DMS79 (cell line): ENCODE data around the gene LSM14B.
"Not testable (repeated sequence)": the region's sequence is repeated elsewhere in the genome, so short reads cannot be mapped to it uniquely, and the experiment has no call there.

Experiments
- DNase-seq: peaks from one replicate; lab custom pipeline; 2025; lab: John Stamatoyannopoulos, UW

Gene LSM14B

DNA sequence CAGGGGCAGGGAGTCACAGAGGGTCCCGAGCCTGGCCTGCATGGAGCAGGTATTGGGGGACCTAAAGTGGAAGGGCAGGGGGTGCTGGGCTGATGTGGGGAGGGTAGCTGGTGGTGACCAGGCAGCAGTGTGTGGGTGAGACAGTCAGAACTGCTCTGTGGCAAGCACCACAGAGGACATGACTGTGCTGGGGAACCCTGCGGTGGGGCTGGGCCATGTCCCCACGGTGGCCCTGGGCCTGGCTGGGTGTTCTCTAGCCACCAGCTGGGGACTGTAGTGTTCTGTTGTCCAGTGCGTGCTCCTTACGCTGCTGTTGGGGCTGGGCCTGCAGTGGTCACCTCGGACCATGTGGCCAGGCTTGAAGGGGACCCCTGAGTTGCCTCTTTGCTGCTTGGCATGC, 24.9 kb downstream of the LSM14B start:
- DNase-seq: no peak

DNA sequence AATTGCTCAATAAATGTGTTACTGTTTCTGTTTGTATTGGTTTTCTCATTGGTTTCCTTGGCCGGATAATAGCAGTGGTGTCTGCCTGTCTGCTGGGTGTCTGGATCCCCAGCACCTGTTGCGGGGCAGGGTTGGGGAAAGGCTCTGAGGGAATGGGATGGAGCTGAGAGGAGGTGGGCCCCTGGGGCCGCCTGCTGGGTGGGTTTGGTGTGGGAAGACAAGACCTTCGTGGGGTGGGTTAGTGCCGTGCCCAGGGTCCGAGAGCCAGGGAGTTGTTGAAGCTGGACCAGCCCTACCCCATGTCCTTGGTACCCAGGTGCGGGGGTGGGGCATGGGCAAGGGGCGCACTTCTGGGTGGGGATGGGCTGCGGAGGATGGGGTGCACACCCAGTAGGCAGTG, 25.3 kb downstream of the LSM14B start:
- DNase-seq: no peak

DNA sequence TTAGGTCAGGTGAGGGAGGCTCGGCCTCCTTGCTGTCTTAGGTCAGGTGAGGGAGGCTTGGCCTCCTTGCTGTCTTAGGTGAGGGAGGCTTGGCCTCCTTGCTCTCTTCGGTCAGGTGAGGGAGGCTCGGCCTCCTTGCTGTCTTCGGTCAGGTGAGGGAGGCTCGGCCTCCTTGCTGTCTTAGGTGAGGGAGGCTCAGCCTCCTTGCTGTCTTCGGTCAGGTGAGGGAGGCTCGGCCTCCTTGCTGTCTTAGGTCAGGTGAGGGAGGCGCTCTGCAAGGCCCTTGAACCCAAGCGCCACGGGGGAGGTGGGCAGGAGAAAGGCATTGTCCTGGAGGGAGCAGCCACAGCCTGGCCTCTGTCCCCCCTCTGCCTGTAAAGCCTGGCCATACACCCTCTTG, 26.1 kb downstream of the LSM14B start:
- DNase-seq: not testable (repeated sequence)

DNA sequence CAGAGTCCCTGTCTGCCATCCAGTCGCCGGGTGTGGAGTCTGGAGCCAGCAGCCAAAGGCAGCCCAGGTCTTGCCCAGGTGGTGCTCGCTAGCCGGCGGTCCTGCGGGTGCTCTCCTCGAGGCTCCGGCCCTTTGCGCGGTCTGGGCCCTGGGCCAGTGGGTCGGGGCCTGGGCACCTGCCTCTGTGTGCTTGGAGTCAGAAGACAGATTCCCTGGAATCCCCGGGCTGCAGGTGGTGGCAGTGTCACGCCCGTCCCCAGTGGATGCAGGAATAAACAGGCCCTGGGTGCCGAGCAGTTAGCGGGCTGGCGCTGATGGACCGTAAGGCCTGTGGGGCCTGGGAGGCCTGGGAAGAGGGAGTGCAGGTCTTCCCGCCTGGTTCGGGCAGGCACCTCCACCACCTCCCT, 26.6 kb downstream of the LSM14B start:
- no peak for DNase-seq

DNA sequence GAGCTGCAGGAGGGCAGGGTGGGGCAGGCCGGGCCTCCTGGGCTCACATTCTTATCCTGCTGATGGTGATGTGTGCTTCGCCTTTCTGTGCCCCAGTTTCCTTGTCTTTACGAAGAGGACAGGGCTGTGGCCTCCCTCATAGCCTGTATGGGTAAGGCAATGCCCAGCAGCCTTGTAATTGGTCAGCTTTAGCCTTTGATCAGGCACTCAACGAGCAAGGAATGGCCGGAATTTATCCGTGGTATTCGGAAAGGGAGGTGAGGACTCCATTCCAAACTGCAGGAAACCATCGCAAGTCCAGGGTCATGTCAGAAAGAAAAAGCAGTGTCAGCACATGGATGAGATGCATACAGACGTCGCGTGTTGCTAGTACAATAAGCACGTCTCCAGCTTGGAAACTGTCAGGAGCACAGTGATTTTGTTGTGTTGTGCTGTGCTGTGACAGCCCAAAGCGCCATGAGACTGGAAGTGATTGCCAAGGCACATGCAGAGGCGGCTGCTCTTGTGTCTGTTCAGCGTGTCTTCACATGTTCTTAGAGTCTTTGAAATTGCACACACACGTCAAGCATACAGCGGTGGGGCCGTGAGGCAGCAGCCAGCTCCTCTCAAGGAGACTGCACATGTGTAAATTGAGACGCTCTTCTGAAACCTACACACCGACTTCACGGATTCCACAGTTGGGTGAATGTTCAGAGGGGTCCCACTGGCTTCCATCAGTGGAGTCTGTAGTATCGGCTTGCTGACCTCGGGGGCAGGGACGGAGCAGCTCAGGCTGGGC, 27.4 kb downstream of the LSM14B start:
- DNase-seq: no peak

DNA sequence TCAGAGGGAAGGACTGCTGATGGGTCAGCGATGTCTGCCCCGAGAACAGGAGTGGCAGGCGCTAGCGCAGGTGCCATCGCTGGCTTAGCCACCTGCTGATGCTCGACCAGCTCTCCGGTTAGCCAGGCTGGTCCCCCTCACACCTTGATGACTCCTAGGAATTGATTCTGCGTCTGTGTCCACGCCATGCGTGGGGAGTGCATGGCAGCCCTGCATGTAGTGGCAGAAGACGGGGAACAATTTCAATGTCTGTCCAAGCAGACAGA, 28.0 kb downstream of the LSM14B start:
- DNase-seq: no peak

DNA sequence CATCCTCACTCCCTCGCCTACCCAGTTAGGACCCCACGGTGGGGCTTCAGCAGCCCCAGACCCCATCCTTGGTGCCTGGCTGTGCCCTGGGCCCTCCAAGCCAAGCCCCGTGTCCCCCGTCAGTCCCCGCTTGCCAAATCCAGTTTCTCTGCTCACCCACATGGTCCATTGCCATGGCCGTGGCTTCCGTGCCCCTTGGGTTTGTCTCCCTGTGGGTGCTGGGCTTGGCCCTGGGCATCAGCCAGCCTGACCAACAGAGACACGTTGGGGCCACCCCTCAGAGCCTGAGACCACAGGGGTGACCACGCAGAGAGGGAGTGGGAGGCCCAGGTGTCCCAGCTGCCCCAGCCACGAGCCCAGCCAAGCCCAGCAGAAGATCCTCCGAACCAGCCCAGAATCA, 28.9 kb downstream of the LSM14B start:
- no peak for DNase-seq

DNA sequence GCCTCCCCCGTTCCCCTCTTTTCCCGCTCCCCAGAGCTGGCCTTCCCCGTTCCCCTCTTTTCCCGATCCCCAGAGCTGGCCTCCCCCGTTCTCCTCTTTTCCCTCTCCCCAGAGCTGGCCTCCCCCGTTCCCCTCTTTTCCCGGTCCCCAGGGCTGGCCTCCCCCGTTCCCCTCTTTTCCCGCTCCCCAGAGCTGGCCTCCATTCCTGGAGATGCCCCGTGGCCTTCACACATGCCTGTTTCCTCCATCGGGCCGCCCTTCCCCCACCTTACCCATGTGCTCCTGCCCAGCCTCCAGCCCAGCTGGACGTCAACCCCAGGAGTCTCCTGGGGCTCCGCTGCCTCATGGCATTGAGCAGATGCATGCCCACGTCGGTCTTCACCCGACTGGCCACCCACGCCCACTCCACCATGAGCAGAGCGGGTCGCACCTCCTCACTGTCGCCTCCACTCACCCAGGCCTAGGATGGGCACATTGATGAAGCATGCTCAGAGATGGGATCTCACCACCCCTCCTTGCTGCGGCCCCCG, 29.6 kb downstream of the LSM14B start:
- no peak for DNase-seq

DNA sequence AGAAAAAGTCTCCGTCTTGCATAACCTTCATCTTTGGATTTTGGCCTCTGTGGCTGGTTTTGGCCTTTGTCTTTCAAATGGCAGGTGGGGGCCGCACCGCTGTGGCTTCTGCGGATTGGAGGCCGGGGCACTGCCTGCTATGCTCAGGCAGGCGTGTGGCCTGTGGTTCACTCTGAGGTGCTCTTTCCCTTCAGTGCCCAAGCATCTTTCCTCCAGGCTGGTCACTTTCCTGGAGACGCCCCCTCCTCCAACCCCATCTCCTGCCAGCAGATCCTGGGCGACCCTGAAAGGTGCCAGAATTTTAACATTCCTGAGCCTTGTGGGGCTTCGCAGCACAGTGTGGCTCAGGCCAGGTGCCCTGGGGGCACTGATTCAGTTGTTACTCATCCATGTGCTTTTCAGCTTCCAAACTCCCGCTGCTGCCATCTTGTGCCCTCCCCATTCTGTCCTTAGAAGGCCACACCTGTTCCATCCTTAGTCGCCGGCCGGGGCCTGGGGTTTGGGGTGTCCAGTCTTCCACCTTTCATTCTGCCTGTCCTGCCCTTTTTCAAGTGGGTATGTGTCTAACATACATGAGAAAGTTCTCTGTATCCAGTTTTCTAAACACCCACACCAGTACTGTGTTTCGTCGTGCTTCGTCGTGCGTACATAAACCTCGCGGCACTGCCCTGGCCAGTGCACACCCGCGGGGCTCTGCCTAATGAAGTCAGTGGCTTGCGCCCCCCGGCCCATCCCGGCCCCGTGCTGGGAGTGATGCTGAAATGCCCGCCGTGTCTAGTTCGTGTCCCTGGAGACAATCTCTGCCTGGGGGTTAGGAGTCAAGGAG, 33.4 kb downstream of the LSM14B start:
- DNase-seq: no peak

DNA sequence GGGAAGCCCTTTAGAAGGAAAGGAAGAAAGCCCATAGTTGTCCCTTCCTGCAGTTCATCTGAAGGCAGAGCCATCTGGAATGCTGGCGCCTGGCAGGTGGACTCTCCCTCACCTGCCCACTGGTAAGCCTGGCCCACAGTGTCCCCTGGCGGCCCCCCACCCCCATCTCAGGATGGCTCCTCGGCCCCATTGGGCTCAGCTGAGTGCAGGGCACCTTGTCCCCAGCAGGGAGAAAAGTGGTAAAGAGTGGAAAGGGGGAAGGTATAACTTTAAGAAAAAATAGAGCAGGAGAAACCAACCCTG, 33.9 kb downstream of the LSM14B start:
- no peak for DNase-seq

DNA sequence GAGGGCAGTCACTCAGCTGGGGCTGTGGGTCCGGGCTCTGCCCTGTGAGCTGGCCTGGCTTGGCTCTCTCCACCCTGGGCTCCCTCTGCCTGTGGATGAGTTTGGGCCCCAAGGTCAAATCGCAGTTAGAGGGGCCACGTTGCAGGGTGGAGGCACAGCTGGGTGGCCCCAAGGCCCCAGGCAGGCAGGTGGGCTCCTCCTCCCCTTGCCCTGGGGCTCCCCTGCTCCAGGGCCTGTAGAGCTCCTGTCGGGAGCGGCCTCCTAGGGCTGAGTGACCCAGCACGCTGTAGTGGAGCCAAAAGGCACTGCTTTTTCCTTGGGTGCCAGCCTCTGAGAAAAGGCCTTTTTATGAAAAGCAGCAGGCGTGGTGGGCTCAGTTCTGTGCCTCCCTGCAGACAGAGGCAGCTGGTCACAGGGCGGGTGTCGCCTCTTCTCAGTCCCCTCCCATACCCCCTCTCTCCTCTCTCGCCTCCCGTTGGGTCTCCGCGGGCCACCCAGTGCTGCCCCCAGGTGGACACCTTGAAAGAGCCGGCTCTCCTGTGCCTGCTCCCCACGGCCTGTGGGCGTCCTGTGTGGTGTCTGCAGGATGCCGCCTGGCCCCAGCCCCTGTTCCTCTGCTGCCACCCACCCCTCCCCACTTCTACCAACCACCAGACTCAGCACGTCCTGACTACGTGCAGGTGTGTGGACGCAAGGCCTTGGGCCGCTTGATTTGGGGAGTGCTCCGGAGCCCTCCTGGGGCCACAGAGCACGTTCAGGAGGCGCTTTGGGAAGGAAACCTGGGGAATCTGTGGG, 34.5 kb downstream of the LSM14B start:
- no peak for DNase-seq

DNA sequence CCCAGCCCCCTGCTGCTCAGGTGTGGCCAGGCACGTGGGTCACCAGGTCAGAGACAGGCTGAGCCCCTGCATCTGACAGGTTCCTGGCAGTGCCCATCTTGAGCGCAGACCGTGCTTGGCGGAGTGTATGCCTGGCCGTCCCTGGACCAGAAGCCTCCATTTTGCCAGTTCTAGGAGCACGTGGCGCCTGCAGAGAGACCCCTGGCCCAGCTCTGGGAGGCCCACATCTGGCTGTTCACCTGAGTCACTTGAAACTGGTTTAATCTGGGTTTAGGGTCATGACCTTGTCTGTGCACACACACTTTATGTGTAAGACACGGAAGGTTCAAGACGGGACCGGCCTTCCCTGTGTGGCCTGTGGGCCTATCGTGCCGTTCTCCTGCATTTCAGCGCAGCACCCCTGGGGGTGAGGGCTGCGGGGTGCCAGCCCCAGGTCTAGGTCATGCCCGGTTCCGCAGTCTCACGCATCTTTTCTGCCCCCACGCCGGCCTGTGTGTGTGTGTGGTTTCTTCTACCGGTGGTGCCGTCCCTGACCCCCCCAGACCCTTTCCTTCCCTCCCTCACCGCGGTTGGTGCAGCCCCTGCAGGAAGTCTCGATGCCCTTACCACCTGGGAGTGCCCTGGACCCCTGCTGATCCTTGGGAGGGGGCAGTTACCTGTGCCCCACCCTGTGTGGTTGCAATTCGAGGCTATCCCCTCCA, 35.3 kb downstream of the LSM14B start:
- DNase-seq: no peak

DNA sequence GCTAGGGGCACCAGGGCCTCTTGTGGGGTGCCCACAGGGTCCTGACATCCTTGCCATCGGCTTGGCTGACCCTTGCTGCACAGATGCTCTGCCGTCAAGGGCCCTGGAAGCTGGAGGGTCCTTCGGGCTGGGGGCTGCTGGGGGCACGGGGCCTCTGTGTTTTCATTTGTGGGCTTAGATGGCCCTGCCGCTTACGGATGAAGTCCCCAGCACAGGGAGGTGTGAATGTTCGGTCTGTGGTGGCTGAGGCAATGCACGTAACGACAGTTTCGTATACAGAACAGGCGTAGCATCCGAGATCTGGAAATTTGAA, 35.8 kb downstream of the LSM14B start:
- no peak for DNase-seq

DNA sequence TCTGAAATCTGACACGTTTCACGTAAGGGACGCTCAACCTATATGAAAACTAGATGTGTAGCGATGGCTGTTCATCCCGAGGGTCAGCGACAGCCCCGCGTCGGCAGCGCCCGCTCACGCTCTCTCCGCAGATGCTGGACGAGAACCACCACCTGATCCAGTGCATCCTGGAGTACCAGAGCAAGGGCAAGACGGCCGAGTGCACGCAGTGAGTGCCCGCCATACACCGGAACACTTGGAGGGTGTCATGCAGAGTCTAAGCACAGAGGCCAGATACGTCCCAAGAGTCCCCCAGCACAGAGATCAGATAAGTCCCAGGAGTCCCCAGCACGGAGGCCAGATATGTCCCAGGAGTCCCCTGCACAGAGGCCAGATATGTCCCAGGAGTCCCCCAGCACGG, 36.3 kb downstream of the LSM14B start:
- no peak for DNase-seq

DNA sequence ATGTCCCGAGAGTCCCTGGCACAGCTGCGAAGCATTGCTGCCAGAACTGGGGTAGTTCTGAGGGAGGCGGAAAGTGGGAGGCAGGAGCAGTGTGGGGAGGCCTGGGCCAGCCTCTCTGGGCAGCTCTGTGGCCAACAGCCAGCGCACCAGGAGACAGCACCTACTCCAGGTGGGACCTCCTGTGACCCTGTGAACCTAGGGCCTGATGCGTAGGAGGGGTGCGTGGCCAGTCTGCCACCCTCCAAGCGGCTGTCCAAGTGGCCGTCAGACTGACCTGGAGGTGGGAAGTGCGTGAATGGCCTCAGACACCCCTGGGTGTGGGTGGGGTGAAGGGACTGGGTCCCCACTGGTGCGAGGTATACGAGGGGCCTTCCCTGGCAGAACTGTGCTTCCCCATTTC, 36.8 kb downstream of the LSM14B start:
- DNase-seq: no peak

DNA sequence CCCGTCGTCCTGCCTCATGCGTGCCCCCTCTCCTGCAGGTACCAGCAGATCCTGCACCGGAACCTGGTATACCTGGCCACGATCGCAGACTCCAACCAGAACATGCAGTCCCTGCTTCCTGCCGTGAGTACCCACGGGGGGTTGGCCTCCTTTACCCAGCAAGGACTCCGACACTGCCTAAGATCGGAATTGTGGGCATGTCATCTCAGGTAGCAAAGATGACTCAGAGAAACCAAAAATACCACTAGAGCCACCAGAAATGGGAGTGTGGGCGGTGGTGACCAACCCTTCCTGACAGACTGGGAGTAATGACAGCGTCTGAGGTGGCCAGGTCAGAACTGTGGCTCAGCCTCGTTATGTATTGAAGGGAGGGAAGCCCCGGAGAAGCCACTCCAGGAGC, 37.6 kb downstream of the LSM14B start:
- no peak for DNase-seq

DNA sequence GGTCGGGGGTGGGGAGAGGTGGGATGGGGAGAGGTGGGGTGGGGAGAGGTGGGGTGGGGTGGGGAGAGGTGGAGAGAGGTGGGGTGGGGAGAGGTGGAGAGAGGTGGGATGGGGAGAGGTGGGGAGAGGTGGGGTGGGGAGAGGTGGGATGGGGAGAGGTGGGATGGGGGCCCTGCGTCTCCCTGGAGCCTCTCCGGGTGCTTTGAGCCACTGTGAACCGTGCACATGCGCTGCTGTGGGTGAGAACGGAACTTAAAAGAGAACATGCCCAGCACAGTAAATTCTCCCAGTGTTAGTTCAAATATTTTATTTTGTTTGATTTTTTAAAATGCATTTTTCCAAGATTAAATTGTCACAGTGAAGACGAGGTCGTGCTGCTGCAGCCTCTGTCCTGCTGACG, 38.0 kb downstream of the LSM14B start:
- DNase-seq: no peak

DNA sequence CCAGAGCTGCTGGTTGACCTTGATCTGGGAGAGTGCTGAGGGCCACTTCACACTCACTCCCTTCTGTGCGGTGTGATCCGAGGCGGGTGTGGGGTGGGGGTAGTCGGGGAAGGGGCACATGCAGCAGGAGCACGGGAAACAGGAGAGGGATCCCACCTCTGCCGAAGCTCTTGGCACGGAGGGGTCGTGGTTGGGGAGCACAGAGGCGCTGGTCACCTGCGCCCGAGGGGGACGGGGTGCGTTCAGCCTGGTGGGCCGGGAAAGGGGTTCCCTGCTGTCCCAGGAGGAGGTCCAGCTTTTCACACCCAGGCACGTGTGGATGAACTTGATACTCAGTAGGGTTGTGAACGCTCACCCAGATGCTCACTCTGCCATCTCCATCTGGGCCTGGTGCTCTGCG, 38.6 kb downstream of the LSM14B start:
- no peak for DNase-seq

DNA sequence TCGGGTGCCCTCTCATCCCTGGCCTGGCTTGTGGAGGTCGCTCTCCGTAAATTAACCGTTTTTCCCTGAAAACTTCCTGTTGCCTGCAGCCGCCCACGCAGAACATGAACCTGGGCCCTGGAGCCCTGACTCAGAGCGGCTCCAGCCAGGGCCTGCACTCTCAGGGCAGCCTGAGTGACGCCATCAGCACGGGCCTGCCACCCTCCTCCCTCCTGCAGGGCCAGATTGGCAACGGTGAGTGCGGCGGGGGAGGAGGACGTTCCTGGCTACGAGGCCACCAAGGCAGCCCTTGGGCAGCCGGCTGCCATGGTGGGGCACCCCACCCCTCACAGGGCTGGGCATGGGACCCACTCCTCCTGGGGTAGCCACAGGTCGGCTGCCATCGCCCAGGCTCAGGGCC, 39.1 kb downstream of the LSM14B start:
- no peak for DNase-seq

DNA sequence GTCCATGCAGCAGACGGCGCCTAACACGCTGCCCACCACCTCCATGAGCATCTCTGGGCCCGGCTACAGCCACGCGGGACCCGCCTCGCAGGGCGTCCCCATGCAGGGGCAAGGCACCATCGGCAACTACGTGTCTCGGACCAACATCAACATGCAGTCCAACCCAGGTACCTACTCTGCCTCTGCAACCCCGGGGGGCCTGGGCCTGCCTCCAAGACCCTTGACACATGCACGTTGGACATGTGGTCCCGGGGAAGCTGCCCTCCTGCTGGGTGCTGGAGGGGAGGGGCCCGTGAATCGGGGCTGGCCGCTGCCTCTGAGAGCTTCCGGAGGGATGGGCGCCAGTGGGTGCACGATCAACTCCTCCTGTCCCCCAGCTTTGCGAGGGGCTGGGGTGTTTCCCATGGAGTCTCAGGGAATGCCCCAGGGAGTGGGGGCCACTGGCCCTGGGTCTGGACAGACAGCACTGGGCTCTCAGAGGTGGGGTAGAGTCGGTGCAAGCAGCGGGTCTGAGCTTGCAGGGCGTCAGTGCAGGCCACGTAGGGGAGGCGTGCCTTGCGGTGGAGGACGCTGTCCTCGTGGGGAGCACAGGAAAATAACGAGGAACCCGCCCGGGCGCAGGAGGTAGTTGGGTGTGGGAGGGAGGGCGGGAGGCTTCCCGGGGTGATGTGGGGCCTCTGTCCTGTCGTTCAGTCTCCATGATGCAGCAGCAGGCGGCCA, 40.6 kb downstream of the LSM14B start:
- DNase-seq: no peak

DNA sequence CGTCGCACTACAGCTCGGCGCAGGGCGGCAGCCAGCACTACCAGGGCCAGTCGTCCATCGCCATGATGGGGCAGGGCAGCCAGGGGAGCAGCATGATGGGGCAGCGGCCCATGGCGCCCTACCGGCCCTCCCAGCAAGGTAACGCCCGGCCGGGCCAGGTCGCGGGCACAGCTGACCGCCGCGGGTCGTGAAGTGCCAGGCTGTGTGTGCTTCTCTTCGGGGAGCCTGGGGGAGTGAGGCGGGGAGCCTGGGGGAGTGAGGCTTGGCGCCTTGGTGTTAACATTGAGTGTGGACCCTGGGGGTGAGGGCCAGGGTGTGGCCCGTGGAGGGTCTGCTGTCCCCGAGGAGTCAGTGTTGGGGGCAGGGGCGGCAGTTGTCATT, 41.2 kb downstream of the LSM14B start:
- no peak for DNase-seq
